GM03348 (cell line): Measurements from ENCODE around the gene AGPS.
"Not testable (repeated sequence)": the region's sequence is repeated elsewhere in the genome, so short reads cannot be mapped to it uniquely, and the experiment has no call there.

Experiments used
- DNase-seq: peaks from one replicate; pipeline ENCODE4 v3.0.0; 2012; ENCODE audit warnings: low spot score

The AGPS gene

DNA sequence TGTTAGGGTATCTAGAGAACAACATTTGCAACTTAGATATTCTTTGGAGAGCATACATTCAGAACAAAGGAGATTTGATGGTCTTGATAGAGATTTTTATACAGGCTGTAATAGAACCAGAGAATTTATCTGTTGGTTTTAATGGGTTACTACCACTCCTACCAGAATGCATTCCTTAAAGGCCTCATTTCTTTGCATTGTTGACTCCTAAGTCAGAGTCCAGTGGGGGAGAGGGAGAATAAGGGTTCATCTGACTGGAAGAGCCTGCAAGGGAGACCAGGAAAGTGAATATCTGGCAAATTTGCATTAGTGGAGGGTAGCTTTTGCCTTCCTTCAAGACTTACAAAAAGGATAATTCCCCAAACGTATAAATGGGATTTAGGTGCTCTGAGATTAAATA, 29.7 kb downstream of the AGPS start:
- peak; percentile 12 for DNase-seq

DNA sequence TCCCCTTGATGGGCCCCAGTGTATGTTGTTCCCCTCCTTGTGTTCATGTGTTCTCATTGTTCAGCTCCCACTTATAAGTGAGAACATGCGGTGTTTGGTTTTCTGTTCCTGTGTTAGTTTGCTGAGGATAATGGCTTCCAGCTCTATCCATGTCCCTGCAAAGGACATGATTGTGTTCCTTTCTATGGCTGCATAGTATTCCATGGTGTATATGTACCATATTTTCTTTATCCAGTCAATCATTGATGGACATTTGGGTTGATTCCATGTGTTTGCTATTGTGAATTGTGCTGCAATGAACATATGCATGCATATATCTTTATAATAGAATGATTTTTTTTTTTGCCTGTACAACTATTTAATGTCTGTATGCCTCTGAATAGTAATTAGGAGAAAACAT, 31.5 kb downstream of the AGPS start:
- DNase-seq = not testable (repeated sequence)

DNA sequence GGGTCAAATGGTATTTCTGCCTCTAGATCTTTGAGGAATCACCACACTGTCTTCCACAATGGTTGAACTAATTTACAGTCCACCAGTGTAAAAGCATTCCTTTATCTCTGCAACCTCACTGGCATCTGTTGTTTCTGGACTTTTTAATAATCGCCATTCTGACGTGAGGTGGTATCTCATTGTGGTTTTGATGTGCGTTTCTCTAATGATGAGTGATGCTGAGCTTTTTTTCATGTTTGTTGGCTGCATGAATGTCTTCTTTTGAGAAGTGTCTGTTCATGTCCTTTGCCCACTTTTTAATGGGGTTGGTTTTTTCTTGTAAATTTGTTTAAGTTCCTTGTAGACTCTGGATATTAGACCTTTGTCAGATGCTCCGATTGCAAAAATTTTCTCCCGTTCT, 32.0 kb downstream of the AGPS start:
- DNase-seq = not testable (repeated sequence)

DNA sequence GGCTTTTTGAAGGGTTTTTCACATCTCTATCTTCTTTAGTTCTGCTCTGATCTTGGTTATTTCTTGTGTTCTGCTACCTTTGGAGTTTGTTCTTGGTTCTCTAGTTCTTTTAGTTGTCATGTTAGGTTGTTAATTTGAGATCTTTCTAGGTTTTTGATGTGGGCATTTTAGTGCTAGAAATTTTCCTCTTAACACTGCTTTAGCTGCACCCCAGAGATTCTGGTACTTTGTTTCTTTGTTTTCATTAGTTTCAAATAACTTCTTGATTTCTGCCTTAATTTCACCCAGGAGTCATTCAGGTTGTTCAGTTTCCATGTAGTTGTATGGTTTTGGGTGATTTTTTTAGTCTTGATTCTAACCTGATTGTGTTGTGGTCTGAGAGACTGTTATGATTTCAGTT, 34.7 kb downstream of the AGPS start:
- no peak for DNase-seq

DNA sequence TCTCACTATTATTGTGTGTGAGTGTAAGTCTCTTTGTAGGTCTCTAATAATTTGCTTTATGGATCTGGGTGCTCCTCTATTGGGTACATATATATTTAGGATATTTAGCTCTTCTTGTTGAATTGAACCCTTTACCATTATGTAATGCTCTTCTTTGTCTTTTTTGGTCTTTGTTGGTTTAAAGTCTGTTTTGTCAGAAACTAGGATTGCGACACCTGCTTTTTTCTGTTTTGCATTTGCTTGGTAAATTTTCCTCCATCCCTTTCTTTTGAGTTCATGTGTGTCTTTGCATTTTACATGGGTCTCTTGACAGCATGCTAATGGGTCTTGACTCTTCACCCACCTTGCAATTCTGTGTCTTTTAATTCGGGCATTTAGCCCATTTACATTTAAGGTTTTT, 35.4 kb downstream of the AGPS start:
- not testable (repeated sequence) for DNase-seq

DNA sequence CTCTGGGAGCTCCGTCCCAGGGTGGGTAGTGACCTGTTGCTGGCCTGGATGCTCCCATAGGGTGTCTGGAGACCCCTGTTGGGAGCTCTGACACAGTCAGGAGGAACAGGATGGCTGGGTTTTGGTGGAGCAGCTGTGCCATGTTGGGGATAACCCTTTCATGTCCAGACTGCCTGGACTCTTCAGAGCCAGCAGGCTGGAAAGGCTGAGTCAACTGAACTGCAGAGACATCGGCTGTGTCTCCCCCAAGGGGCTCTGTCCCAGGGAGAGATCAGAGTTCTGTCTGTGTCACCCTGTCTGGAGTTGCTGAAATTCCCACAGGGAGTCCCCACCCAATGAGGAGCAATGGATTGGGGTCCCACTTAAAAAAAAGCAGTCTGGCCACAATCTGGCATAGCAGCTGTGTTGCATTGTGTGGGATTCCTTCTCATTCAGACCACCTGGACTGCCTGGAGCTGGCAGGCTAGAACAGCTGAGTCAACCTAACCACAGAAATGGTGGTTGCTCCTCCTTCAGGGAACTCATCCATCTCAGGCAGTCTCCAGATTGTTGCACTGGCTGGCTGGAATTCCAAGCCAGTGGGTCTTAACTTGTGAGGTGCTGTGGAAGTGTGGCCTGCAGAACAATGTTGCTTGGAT, 37.2 kb downstream of the AGPS start:
- DNase-seq = peak; percentile 85

DNA sequence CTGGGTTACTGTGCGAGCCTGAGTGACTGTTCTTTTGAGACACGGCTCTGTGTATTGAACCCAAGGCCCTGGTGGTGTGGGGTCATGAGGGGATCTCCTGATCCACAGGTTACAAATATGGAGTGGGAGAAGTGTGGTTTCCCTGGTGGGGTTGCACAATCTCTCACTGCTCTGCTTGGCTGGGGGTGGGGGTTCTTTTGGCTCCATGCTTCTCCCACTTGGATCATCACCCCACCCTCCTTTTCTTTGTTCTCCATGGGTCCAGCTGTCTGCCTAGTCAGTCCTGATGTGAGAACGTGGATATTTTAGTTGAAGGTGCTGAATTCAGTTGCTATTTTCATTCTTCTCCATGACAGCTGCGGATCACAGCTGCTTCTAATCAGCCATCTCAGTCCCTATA, 37.8 kb downstream of the AGPS start:
- DNase-seq = peak; percentile 5

GRCh38 chr2:177431111-177431725, 38.6 kb downstream of the AGPS start:
- DNase-seq = not testable (repeated sequence)

- DNase-seq = no peak
Observed at GRCh38 chr2:177432703-177433102, 40.1 kb downstream of the AGPS start.

DNA sequence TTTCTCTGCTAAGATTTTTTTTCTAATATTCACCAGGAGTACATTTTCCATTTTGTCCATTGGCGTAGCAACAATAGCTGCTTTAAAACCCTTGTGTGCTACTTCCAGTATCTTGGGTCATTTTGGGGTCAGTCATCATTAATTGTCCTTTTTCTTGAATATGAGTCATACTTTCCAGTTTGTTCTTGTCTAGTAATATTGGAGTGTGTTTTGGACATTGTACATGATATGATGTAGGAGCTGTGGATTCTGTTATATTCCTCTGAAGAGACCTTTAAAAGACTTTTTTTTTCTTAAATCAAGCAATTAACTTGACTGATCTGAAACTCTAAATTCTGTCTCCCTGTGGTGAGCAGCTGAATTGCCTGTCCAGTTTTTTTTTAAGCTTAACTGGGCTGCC, 40.8 kb downstream of the AGPS start:
- DNase-seq = no peak

DNA sequence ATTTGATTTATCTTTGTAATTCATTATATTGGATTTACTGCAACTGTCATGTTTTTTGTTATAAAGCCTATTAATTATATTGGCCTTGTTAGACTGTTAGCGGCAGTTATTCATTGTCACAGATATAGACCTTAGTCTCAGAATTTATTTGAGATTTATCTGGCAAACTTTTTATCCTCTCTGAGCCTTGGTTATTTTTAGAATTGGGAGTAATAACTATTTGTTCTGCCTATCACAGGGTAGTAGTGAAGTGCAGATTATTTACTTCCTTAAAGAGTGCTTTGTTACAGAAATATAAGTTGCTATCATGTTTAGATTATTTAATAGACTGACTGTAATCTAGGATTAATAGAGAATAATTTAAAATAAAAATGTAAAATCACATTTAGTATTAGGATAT, 41.9 kb downstream of the AGPS start:
- DNase-seq = no peak

GRCh38 chr2:177445200-177445599, 52.6 kb downstream of the AGPS start:
- no peak for DNase-seq

GRCh38 chr2:177448031-177448430, 55.5 kb downstream of the AGPS start:
- DNase-seq = no peak

GRCh38 chr2:177449159-177449558, 56.6 kb downstream of the AGPS start:
- no peak for DNase-seq

DNA sequence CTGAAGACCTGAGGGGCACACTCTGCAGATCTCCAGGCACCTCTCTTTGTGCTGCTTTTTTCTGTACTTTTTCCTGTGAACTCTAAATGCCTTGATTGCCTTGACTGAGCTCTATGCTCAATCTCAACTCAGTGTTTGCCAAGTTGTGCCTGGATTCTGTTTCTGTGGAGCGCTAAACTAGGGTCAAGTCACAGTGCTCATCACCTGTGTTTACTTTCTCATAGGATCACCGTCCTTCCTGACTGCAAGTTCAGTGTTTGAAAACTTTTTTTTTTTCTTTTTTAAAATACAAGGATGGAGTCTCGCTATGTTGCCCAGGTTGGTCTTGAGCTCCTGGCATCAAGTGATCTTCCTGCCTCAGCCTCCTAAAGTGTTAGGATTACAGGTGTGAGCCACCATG, 62.6 kb downstream of the AGPS start:
- no peak for DNase-seq

DNA sequence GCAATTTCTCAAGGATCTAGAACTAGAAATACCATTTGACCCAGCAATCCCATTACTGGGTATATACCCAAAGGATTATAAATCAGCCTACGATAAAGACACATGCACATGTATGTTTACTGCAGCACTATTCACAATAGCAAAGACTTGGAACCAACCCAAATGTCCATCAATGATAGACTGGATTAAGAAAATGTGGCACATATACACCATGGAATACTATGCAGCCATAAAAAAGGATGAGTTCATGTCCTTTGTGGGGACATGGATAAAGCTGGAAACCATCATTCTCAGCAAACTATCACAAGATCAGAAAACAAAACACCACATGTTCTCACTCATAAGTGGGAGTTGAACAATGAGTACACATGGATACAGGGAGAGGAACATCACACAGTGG, 67.2 kb downstream of the AGPS start:
- not testable (repeated sequence) for DNase-seq

DNA sequence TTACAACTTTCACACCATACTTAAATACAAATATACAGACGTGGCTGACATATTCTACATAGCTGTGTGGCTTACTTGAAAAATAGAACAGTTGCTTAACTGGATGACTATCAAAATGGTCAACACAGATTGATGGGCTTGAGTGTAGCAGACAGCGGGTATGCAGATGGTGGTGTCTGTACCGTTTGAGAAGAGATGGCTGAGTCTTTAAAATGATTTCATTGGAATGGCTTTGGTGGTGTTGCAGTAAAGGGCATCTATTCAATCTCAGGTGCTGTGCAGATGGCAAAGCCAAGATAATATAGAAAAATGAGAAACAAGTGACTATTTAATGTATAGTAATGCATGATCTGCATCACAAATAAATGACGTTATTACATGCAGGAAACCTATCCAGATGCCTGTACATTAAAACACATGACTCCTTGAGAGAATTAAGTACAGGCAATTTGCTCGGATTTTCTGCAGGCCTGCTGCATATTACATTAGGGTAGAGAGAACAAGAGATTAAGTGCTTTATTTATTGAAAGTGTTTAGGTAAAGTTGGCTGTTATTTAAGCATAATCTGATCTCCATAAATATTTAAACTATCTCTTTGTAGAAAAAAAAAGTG, 68.5 kb downstream of the AGPS start:
- DNase-seq = no peak

DNA sequence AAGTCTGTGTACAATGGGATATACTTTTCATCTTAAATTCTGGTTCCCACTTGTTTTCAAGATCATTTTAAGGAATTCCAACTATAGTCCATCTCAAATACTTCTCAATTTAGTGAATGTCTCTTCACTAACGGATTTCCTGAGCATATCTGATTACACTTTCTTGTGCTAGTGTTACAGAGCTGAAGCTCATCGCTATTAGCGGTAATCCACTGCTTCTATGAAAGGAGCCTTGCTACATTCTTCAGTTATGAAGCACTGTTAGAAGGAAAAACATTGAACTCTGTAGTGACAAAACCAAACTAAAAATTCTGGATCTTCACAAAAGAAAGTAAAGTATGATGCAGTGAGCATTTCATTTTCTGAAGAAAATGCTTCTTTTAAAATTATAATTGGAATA, 72.0 kb downstream of the AGPS start:
- DNase-seq = no peak

- no peak for DNase-seq
Observed at GRCh38 chr2:177465400-177466138, 73.0 kb downstream of the AGPS start.

DNA sequence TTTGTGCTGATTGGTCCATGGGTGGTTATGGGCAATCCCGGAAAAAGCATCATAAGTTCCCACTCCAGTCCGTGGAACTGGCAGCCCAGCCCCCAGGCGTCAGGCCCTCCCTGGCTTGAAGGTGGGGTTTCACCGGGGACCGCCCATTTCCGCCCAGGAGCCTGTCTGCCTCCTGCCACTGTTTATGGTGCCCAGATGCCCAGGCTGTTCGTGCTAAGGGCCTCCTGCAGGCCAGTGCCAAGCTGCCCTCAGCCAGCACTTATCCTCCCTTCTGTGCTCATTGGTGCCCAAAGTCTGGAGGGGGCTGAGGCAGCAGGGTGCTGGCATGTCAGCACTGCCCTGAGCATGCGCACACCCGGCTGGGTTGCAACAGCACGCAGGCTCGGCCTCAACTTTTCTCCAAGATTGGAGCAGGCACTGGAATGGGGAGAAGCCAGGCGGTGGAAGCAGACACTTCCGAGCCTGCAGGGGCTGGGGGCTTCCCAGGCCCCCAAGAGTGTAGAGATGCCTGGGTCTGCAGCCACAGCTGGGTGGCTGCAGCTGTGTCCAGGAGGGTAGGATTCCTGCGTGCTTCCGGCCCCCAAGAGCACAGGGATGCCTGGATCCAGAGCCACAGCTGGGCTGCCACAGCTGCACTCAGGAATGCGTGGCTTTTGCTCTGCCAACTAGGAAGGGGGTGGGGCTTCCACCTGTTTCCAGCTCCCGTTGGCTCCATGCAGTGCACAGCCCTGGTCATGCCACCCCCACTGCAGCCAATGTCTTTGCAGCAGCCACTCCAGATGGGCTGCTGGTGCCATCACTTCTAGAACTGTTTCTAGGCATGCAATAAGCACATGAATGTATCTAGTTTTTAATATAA, 74.0 kb downstream of the AGPS start:
- DNase-seq = no peak

GRCh38 chr2:177467646-177468045, 75.1 kb downstream of the AGPS start:
- peak; percentile 73 for DNase-seq

- DNase-seq = no peak
Observed at GRCh38 chr2:177471990-177472389, 79.4 kb downstream of the AGPS start.
